K562 (cell line): ENCODE data around the gene TMEM170A. TPM values are rescaled to one million over a fixed set of nuclear protein-coding genes. Genes with fewer than 3 reads are reported as not detected.

Experiments used
- ATAC-seq: fragments of 200-7000 bp; cut with Tn5 transposase; 3 replicates; pipeline ENCODE4 v1.9.1; 2020; ENCODE audit warnings: moderate library complexity
- BruUV-seq: library from RNA; stranded (reverse); fragments of 400-500 nt; replicated peaks from 2 replicates; lab custom pipeline; 2021; lab: Mats Ljungman, UMichigan
- CTCF ChIA-PET: fragments of 300-600 bp; formaldehyde crosslinking; extraction: SDS; loops from one replicate; lab custom pipeline; 2021; ENCODE audit warnings: low intra/inter-chr PET ratio; lab: Yijun Ruan, JAX
- POLR2A ChIA-PET: fragments of 300-600, 350-650 bp; sonication (Branson Sonifier 250); formaldehyde crosslinking; extraction: SDS; loops from one replicate; lab custom pipeline; 2021; ENCODE audit warnings: antibody characterized with exemption, inconsistent platforms; lab: Yijun Ruan, JAX
- DNase-seq, 4 experiments: peaks; one replicate each; pipeline versions ENCODE4 v3.0.0 to v3.0.0-alpha.2; 2011 to 2018; ENCODE audit warnings: low spot score in 3 of 4, mixed read lengths in 3 of 4; ENCODE audit errors: extremely low read depth in 1 of 4
- FAIRE-seq: peaks from 2 replicates; lab custom pipeline; 2011; peaks lifted over from hg19 to GRCh38; lab: Jason Lieb, UNC
- H2AFZ ChIP-seq: 2 replicates; pipeline ENCODE4 v1.6.0; 2011; ENCODE audit warnings: low read depth, low read length, control low read depth, inconsistent platforms
- H3K27ac ChIP-seq: fragments of 200-600 bp; 3 replicates; pipeline ENCODE4 v1.8.0; 2011; ENCODE audit warnings: low read depth, mild to moderate bottlenecking, control low read depth, inconsistent platforms, low read length, moderate library complexity, mixed read lengths; ENCODE audit errors: extremely low read depth
- H3K27me3 ChIP-seq, 2 experiments: fragments of 300-600 bp in 1 of 2; 2 replicates in 1 of 2; 3 replicates in 1 of 2; pipeline versions ENCODE4 v1.6.0 to v1.8.0; 2011; ENCODE audit warnings: inconsistent platforms in 2 of 2, low read length in 2 of 2, mild to moderate bottlenecking in 1 of 2, mixed read lengths in 1 of 2, moderate library complexity in 1 of 2; ENCODE audit not compliant: control insufficient read depth in 2 of 2, insufficient read depth in 2 of 2
- H3K36me3 ChIP-seq: fragments of 300-600 bp; 3 replicates; pipeline ENCODE4 v1.8.0; 2011; ENCODE audit warnings: mild to moderate bottlenecking, low read length, inconsistent platforms; ENCODE audit not compliant: control insufficient read depth, insufficient read depth
- H3K4me1 ChIP-seq, 2 experiments: fragments of 200-600 bp in 1 of 2; replicated peaks in 1 of 2; 2 replicates in 1 of 2; 3 replicates in 1 of 2; pipeline versions ENCODE4 v1.5.1 to v1.8.0; 2011; ENCODE audit warnings: inconsistent platforms in 2 of 2, low read length in 2 of 2, mild to moderate bottlenecking in 1 of 2, mixed read lengths in 1 of 2, moderate library complexity in 1 of 2; ENCODE audit not compliant: control insufficient read depth in 2 of 2, insufficient read depth in 2 of 2
- H3K4me2 ChIP-seq: 2 replicates; pipeline ENCODE4 v1.6.1; 2011; ENCODE audit warnings: low read length, control low read depth, inconsistent platforms, mixed read lengths; ENCODE audit not compliant: insufficient read depth
- H3K4me3 ChIP-seq: fragments of 200-600 bp; sonication (generic), shearing (Covaris generic); 2 replicates; pipeline ENCODE4 v1.5.1; 2016; ENCODE audit warnings: control low read depth, inconsistent platforms
- H3K79me2 ChIP-seq: fragments of 200-600 bp; 3 replicates; pipeline ENCODE4 v1.8.0; 2011; ENCODE audit warnings: low read length, inconsistent platforms; ENCODE audit not compliant: control insufficient read depth, insufficient read depth
- H3K9ac ChIP-seq, 2 experiments: 2 replicates each; pipeline versions ENCODE4 v1.6.0 to v1.6.1; 2011; ENCODE audit warnings: low read depth in 2 of 2, low read length in 2 of 2, control low read depth in 1 of 2, inconsistent platforms in 1 of 2, mild to moderate bottlenecking in 1 of 2, mixed read lengths in 1 of 2; ENCODE audit not compliant: insufficient read depth in 1 of 2
- H3K9me1 ChIP-seq: one replicate; pipeline ENCODE4 v1.6.0; 2011; ENCODE audit warnings: inconsistent platforms, mild to moderate bottlenecking, low read length, moderate library complexity; ENCODE audit not compliant: control insufficient read depth, insufficient read depth
- H3K9me3 ChIP-seq: replicated peaks from 2 replicates; pipeline ENCODE4 v1.5.1; 2011; ENCODE audit warnings: low read depth, low read length, inconsistent platforms; ENCODE audit not compliant: control insufficient read depth, insufficient read depth
- H4K20me1 ChIP-seq: replicated peaks from 2 replicates; pipeline ENCODE4 v1.6.1; 2011; ENCODE audit warnings: low read length, inconsistent platforms, mixed read lengths; ENCODE audit not compliant: control insufficient read depth, insufficient read depth
- COPS2 ChIP-seq: fragments of 450-650 bp; conservative IDR thresholded peaks from 2 replicates; pipeline ENCODE4 v1.6.1; 2016; ENCODE audit warnings: mild to moderate bottlenecking, moderate library complexity
- HEY1 ChIP-seq: fragments of 250-450 bp; sonication (Bioruptor Pico); IDR thresholded peaks from 2 replicates; pipeline ENCODE4 v1.5.0; 2020; ENCODE audit warnings: mild to moderate bottlenecking, moderate library complexity, borderline replicate concordance
- JUN ChIP-seq, 2 experiments: sonication (generic) in 1 of 2; formaldehyde crosslinking in 1 of 2; IDR thresholded peaks; 2 replicates each; pipeline versions ENCODE4 v1.6.1 to v1.8.0; 2012 to 2022; ENCODE audit warnings: borderline replicate concordance in 2 of 2, mild to moderate bottlenecking in 2 of 2, improper control_type of control experiment in 1 of 2, low read depth in 1 of 2, low read length in 1 of 2, missing genetic modification reagents in 1 of 2
- MAFF ChIP-seq: IDR thresholded peaks from 2 replicates; pipeline ENCODE4 v1.6.1; 2012; ENCODE audit warnings: low read length, improper control_type of control experiment
- MEF2A ChIP-seq: IDR thresholded peaks from 2 replicates; pipeline ENCODE4 v1.6.1; 2011; ENCODE audit warnings: low read depth, mild to moderate bottlenecking, low read length, moderate library complexity; ENCODE audit not compliant: control insufficient read depth
- NBN ChIP-seq: fragments of 450-650 bp; IDR thresholded peaks from 2 replicates; pipeline ENCODE4 v1.6.1; 2016; ENCODE audit warnings: low read depth, mild to moderate bottlenecking
- PHTF2 ChIP-seq: fragments of 250-450 bp; sonication (Bioruptor Pico); IDR thresholded peaks from 2 replicates; pipeline ENCODE4 v1.5.0; 2021; ENCODE audit warnings: mild to moderate bottlenecking
- PRPF4 ChIP-seq: fragments of 200-400 bp; formaldehyde crosslinking; IDR thresholded peaks from one replicate; pipeline ENCODE4 v1.6.1; 2017; ENCODE audit warnings: low read length, low read depth, mild to moderate bottlenecking; ENCODE audit not compliant: insufficient read depth, poor library complexity, severe bottlenecking
- TAF9B ChIP-seq: fragments of 450-650 bp; IDR thresholded peaks from 2 replicates; pipeline ENCODE4 v1.6.1; 2018; ENCODE audit warnings: mild to moderate bottlenecking; ENCODE audit not compliant: partially characterized antibody
- TBP ChIP-seq: optimal IDR thresholded peaks from 2 replicates; pipeline ENCODE3; 2011; ENCODE audit warnings: low read depth, low read length, improper control_type of control experiment
- TSC22D4 ChIP-seq: fragments of 450-650 bp; IDR thresholded peaks from 2 replicates; pipeline ENCODE4 v1.6.1; 2016; ENCODE audit warnings: missing genetic modification characterization, missing biosample characterization, control low read depth
- ZFX ChIP-seq: sonication (generic); formaldehyde crosslinking; IDR thresholded peaks from 2 replicates; pipeline ENCODE4 v1.8.0; 2022; ENCODE audit warnings: mild to moderate bottlenecking, missing genetic modification reagents, moderate library complexity
- ZNF12 ChIP-seq: sonication (generic); formaldehyde crosslinking; IDR thresholded peaks from 2 replicates; pipeline ENCODE4 v1.4.0; 2020; ENCODE audit warnings: mild to moderate bottlenecking, missing genetic modification reagents
- ZNF668 ChIP-seq: fragments of 250-450 bp; sonication (Bioruptor Pico); IDR thresholded peaks from 2 replicates; pipeline ENCODE4 v1.8.0; 2022; ENCODE audit warnings: mild to moderate bottlenecking, inconsistent platforms
- WGBS: fragments of 100-300 bp; shearing (Covaris generic); methylation state at CpG from one replicate; pipeline ENCODE4 v1.1.6; 2016; ENCODE audit warnings: low coverage, mixed read lengths; ENCODE audit not compliant: insufficient coverage; ENCODE audit errors: missing lambda C conversion rate; 5-methylcytosine and 5-hydroxymethylcytosine counted together
- in situ Hi-C: fragments of 300-500 bp; cut with MboI; formaldehyde crosslinking; loops from 4 replicates; pipeline ENCODE4 v1.15.0; 2018; ENCODE audit warnings: inconsistent platforms, mixed read lengths
- intact Hi-C: fragments of 100-400 bp; cut with micrococcal nuclease; formaldehyde crosslinking; loops from 2 replicates; pipeline ENCODE4 v1.14.2; 2022
- polyA plus RNA-seq, 8 experiments: library from polyadenylated mRNA; depleted of rRNA in 4 of 8; stranded (reverse) in 5 of 8; unstranded in 3 of 8; fragments of >200 nt; fragmentation: Nextera tagmentation in 2 of 8; fragmentation: Illumina TruSeq in 1 of 8; extraction: Ambion mirVana in 2 of 8; extraction: Trizol in 1 of 8; gene quantifications; 2 replicates each; pipeline versions ENCODE4 v1.2.1 to v1.2.3, GENCODE V29; 2011 to 2014; ENCODE audit warnings: inconsistent platforms in 1 of 8, missing spikeins in 1 of 8
- total RNA-seq, 7 experiments: library from RNA; depleted of rRNA in 6 of 7; stranded (reverse); fragments of >200 nt in 6 of 7; fragmentation: Illumina TruSeq in 2 of 7; extraction: Trizol in 2 of 7; gene quantifications; 2 replicates each; pipeline versions ENCODE4 v1.2.1 to v1.2.3, GENCODE V29; 2011 to 2021; ENCODE audit warnings: low replicate concordance in 1 of 7
- TF ChIP-seq, protein P1 (sequence below), 2 experiments: IDR thresholded peaks; 2 replicates each; pipeline ENCODE4 v1.6.1; 2011; ENCODE audit warnings: borderline replicate concordance in 1 of 2, control low read depth in 1 of 2, low read depth in 1 of 2, low read length in 1 of 2, mild to moderate bottlenecking in 1 of 2, mixed read lengths in 1 of 2, moderate library complexity in 1 of 2; ENCODE audit not compliant: insufficient read depth in 1 of 2, insufficient read length in 1 of 2, poor library complexity in 1 of 2, severe bottlenecking in 1 of 2; ENCODE audit errors: extremely low read depth in 1 of 2
- TF ChIP-seq, protein P2 (sequence below), 2 experiments: fragments of 450-650 bp; IDR thresholded peaks; 2 replicates each; pipeline ENCODE4 v1.6.1; 2018; ENCODE audit warnings: mild to moderate bottlenecking in 2 of 2, low read depth in 1 of 2; ENCODE audit not compliant: partially characterized antibody in 2 of 2

TMEM170A gene
- total and polyA plus RNA-seq, 9 of the 15 experiments (the other 6 are each of a cell fraction or from before 2014, with no cell fraction given), result 6.1 to 30.2 (median 15.0) TPM

DNA sequence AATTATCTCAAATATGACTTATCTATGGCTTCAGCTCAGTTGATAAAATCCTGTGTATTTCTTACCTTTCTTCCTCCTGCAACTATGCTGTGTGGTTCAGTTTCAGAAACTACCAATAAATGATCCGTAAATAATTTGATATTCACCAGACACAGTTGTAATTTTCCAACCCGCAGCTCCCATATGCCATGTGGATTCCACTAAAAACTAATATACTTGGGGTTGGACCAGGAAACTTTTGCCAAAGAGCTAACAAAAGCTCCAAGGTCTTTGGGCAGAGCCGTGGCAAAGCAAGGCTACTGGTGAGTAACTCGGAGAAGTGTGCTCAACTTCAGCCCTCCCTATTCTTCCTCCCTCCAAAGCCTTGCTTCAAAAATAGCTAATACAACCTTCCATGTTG lies 33.1 kb upstream of the TMEM170A start:
- peaks cover 0 to 13% of the 10 kb centered on the region in 2 experiments; a peak in 2 of 5 replicates for H3K4me1 ChIP-seq
- no peak overlapping the region for H3K9ac ChIP-seq
- no peak overlapping the region for H3K27ac ChIP-seq
- no TSS peak for BruUV-seq
- in situ Hi-C loops (no loop called here), intact Hi-C loops (no loop called here)
- H4K20me1 ChIP-seq, result no peaks in the 10 kb centered on the region
- no peak overlapping the region for H3K4me3 ChIP-seq
- ATAC-seq (no peak), FAIRE-seq (no peak), DNase-seq (no peak)
- no peak overlapping the region for H2AFZ ChIP-seq
- 4% methylated on average over 4 of the region's 4 CpGs for WGBS
- no peaks in the 10 kb centered on the region for H3K79me2 ChIP-seq
- H3K9me1 ChIP-seq, result no peaks in the 10 kb centered on the region
- ChIA-PET CTCF (no interaction called here), POLR2A (interaction anchor here (1.3 kb wide), 1 partner anchor 64 kb away, joined by 3 read pairs; the partner anchor contains the start of gene CFDP1)
- H3K4me2 ChIP-seq, result no peak overlapping the region
- H3K9me3 ChIP-seq, result no peaks in the 10 kb centered on the region
- H3K36me3 ChIP-seq, result no peaks in the 10 kb centered on the region
- peaks cover 14 to 33% of the 10 kb centered on the region in 2 experiments; a peak in 4 of 5 replicates for H3K27me3 ChIP-seq
- TF ChIP-seq PRPF4, result no peak
- TF ChIP-seq JUN (IDR thresholded peaks at IDR 0.05; ENCODE audit: borderline replicate concordance, low read depth, low read length), result no peak
- TF ChIP-seq JUN (CRISPR knock-in tag; IDR thresholded peaks at IDR 0.05; ENCODE audit: borderline replicate concordance), result no peak
- no peak for TF ChIP-seq PHTF2 (CRISPR knock-in tag)
- no peak for TF ChIP-seq NBN
- no peak for TF ChIP-seq COPS2
- TF ChIP-seq, protein P1, sequence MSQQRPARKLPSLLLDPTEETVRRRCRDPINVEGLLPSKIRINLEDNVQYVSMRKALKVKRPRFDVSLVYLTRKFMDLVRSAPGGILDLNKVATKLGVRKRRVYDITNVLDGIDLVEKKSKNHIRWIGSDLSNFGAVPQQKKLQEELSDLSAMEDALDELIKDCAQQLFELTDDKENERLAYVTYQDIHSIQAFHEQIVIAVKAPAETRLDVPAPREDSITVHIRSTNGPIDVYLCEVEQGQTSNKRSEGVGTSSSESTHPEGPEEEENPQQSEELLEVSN (IDR thresholded peaks at IDR 0.05; ENCODE audit: borderline replicate concordance in 1 of 2, extremely low read depth in 1 of 2, insufficient read depth in 1 of 2, insufficient read length in 1 of 2, low read depth in 1 of 2, low read length in 1 of 2, poor library complexity in 1 of 2, severe bottlenecking in 1 of 2), result no peak
- TF ChIP-seq TSC22D4 (tag), result no peak
- no peak for TF ChIP-seq MEF2A
- no peak for TF ChIP-seq HEY1
- TF ChIP-seq TAF9B, result no peak
- TF ChIP-seq MAFF, result no peak
- no peak for TF ChIP-seq TBP
- TF ChIP-seq, protein P2, sequence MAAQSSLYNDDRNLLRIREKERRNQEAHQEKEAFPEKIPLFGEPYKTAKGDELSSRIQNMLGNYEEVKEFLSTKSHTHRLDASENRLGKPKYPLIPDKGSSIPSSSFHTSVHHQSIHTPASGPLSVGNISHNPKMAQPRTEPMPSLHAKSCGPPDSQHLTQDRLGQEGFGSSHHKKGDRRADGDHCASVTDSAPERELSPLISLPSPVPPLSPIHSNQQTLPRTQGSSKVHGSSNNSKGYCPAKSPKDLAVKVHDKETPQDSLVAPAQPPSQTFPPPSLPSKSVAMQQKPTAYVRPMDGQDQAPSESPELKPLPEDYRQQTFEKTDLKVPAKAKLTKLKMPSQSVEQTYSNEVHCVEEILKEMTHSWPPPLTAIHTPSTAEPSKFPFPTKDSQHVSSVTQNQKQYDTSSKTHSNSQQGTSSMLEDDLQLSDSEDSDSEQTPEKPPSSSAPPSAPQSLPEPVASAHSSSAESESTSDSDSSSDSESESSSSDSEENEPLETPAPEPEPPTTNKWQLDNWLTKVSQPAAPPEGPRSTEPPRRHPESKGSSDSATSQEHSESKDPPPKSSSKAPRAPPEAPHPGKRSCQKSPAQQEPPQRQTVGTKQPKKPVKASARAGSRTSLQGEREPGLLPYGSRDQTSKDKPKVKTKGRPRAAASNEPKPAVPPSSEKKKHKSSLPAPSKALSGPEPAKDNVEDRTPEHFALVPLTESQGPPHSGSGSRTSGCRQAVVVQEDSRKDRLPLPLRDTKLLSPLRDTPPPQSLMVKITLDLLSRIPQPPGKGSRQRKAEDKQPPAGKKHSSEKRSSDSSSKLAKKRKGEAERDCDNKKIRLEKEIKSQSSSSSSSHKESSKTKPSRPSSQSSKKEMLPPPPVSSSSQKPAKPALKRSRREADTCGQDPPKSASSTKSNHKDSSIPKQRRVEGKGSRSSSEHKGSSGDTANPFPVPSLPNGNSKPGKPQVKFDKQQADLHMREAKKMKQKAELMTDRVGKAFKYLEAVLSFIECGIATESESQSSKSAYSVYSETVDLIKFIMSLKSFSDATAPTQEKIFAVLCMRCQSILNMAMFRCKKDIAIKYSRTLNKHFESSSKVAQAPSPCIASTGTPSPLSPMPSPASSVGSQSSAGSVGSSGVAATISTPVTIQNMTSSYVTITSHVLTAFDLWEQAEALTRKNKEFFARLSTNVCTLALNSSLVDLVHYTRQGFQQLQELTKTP (IDR thresholded peaks at IDR 0.05; ENCODE audit: low read depth in 1 of 2, partially characterized antibody in 2 of 2), result no peak
- no peak for TF ChIP-seq ZNF668
- no peak for TF ChIP-seq ZNF12 (CRISPR knock-in tag)
- no peak for TF ChIP-seq ZFX (CRISPR knock-in tag)
